GM21360 (cell line): Measurements from ENCODE around the gene SHTN1.

ENCODE experiments used
- ATAC-seq: cut with Tn5 transposase; IDR thresholded peaks from one replicate; pipeline ENCODE4 v1.9.1; 2021; ENCODE audit warnings: mild to moderate bottlenecking, moderate library complexity; ENCODE audit not compliant: unreplicated experiment

The SHTN1 gene

DNA sequence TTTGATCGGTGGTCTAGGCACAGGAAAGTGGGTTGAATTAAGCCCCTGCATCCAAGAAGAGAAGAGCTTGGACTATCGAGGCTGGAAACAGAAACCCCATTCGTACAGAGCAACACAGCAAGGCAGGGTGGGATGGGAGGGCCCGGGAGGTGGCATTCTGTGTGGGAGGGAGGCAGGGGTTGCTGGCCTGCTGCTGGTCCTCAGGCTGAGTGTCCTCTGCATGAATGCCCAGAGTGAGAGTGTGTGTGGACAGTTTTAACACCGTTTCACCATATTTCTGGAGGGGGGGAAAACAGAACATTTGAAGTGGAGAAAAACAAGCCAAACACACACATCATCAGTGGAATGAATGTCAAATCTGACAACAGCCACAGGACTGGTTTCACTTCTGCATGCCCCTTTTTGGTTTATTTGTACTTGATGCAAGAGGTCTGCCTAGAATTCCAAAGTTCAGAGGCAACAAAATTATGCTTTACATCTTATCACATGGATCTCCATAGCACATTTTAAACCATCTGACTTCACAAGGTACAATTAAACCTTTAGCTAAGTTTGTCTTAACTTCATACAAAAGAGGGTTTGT, 166.8 kb downstream of the SHTN1 start:
- ATAC-seq = peak; percentile 88

DNA sequence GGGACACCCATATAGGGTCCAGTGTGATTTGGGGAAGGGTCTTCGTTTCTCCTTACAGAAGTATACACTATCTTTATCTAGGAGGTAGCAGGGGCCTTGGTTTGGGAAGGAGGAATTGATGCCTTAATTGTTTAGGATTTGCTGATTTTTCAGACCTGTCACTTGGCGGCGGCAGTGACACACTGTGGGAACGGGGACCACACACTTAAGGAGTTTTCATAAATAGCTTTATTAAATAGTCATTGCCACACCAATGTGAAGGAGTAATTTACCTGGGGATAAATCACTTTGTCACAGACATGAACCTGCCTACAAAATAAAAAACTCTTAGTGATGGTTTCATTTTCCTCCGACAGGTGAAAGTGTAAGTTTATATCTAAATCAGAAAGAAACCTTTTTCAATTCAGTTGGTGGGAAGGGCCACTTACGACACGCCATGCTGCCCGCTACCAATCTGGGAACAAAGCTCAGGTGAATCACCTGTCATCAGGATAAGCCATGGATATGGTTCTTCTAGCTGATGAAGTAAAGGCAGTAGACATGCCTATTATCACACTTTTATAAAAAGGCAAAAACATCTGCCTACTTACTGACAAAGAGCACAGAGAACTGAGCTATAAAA, 168.0 kb downstream of the SHTN1 start:
- no peak for ATAC-seq

DNA sequence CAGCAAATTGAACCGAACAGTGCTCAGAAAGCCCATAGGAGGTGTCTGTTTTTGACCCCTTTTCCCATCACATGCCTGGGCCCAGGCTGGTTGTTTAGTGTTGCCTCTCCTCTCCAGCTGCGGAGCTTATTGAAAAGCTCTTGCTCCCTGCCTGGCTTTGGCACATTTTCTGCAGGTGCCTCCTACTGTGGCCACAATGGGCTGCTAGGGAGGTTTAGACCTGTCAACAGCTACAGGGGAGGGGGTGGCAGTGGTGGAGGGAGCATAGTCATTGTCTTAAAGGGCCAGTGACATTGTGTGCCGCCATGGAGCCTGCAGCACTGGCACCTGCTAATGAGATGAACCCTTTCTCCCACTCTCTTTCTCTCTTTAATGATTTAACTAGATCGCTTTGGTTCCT, 168.9 kb downstream of the SHTN1 start:
- ATAC-seq = no peak

DNA sequence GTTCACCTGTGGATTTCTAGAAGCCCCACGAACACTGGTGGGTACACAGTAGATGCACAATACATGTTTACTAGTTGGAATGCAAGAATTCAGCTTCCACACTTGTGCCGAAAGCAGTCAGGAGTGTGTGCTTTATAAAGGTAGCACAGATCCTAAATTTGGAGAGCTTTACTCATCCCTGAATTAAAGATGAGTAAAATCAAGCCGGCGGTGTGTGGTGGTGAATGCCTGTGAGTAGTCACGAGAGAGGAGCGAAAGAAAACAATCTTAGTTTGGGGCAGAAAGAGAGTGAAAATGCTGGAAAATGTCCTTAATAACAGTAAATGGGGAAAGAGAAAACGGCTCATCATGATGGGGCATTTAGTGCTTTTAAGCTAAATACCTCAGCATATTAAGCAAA, 169.3 kb downstream of the SHTN1 start:
- ATAC-seq = no peak

GRCh38 chr10:116833986-116834985, 170.7 kb downstream of the SHTN1 start:
- no peak for ATAC-seq

GRCh38 chr10:116831790-116832189, 173.2 kb downstream of the SHTN1 start:
- no peak for ATAC-seq
